Measurements from ENCODE around the gene TDRD12.
"Not testable (repeated sequence)": the region's sequence is repeated elsewhere in the genome, so short reads cannot be mapped to it uniquely, and the experiment has no call there.

TDRD12 gene

GRCh38 chr19:32688311-32688710, 31.3 kb upstream of the TDRD12 start:
- no peak for TF ChIP-seq Cebpa-rat (IDR thresholded peaks at IDR 0.05)
- H4K20me1 ChIP-seq, result no peaks in the 10 kb centered on the region; a peak in 2 of 22 replicates
- peaks cover 0 to 5% (median 4%) of the 10 kb centered on the region in 11 experiments; a peak in 18 of 22 replicates for H3K9me3 ChIP-seq (replicated peaks in 1 of 11)
- H3K9ac ChIP-seq, result no peak overlapping the region
- no peak overlapping the region for H3K4me3 ChIP-seq
- peaks cover 0 to 5% (median 2%) of the 10 kb centered on the region in 11 experiments; a peak in 11 of 22 replicates for H3K36me3 ChIP-seq
- peaks cover 29 to 43% (median 34%) of the 10 kb centered on the region in 10 experiments for H3K4me1 ChIP-seq
- no peaks in the 10 kb centered on the region for H3K27me3 ChIP-seq
- H3K4me2 ChIP-seq, result peak overlapping the region in 1 of 11 experiments; percentile 45; a peak in 2 of 22 replicates
- H3K27ac ChIP-seq, result no peak overlapping the region

GRCh38 chr19:32691291-32691951, 28.1 kb upstream of the TDRD12 start, which contains the start of gene NUDT19:
TSS of gene NUDT19 (plus strand) at chr19:32691821. CDS start at chr19:32691961, 140 bp downstream.
- H3K9me3 ChIP-seq (replicated peaks in 1 of 11), result peaks cover 0 to 35% (median 32%) of the 10 kb centered on the region in 11 experiments; a peak in 20 of 22 replicates
- peak within 1 kb of the TSS; percentile 71 to 86 (median 78) for H3K4me3 ChIP-seq
- H4K20me1 ChIP-seq, result peaks cover 0 to 28% (median 11%) of the 10 kb centered on the region in 11 experiments; a peak in 12 of 22 replicates
- peaks cover 4 to 34% (median 32%) of the 10 kb centered on the region in 11 experiments; a peak in 19 of 22 replicates for H3K36me3 ChIP-seq
- peak within 1 kb of the TSS; percentile 89 to 96 (median 94) for H3K9ac ChIP-seq
- H3K4me1 ChIP-seq, result peaks cover 43 to 74% (median 49%) of the 10 kb centered on the region in 10 experiments
- H3K27me3 ChIP-seq, result no peaks in the 10 kb centered on the region
- peak within 1 kb of the TSS; percentile 88 to 98 (median 93) for H3K4me2 ChIP-seq
- no peak for TF ChIP-seq Cebpa-rat (IDR thresholded peaks at IDR 0.05)
- peak within 1 kb of the TSS; percentile 84 to 97 (median 95) for H3K27ac ChIP-seq

GRCh38 chr19:32691952-32692726, 27.4 kb upstream of the TDRD12 start:
- H3K27ac ChIP-seq, result peak overlapping the region; percentile 84 to 97 (median 95)

GRCh38 chr19:32692727-32693061, 26.9 kb upstream of the TDRD12 start:
- H3K9me3 ChIP-seq (replicated peaks in 1 of 11), result peaks cover 0 to 48% (median 45%) of the 10 kb centered on the region in 11 experiments; a peak in 20 of 22 replicates
- H3K9ac ChIP-seq, result peak overlapping the region; percentile 89 to 96 (median 94)
- H3K4me3 ChIP-seq, result peak overlapping the region; percentile 71 to 86 (median 78)
- peaks cover 43 to 86% (median 49%) of the 10 kb centered on the region in 10 experiments for H3K4me1 ChIP-seq
- H3K27me3 ChIP-seq, result no peaks in the 10 kb centered on the region
- H3K4me2 ChIP-seq, result peak overlapping the region; percentile 88 to 98 (median 93)
- TF ChIP-seq Cebpa-rat (IDR thresholded peaks at IDR 0.05), result no peak
- H4K20me1 ChIP-seq, result peaks cover 0 to 40% (median 22%) of the 10 kb centered on the region in 11 experiments; a peak in 14 of 22 replicates
- peak overlapping the region; percentile 84 to 97 (median 95) for H3K27ac ChIP-seq
- peaks cover 3 to 47% (median 45%) of the 10 kb centered on the region in 11 experiments; a peak in 21 of 22 replicates for H3K36me3 ChIP-seq

More at GRCh38 chr19:32691952-32692726, 27.4 kb upstream of the TDRD12 start:
- H3K9ac ChIP-seq, result peak overlapping the region; percentile 89 to 96 (median 94)
- H3K36me3 ChIP-seq, result peaks cover 0 to 42% (median 39%) of the 10 kb centered on the region in 11 experiments; a peak in 20 of 22 replicates
- peaks cover 43 to 81% (median 49%) of the 10 kb centered on the region in 10 experiments for H3K4me1 ChIP-seq
- peak overlapping the region; percentile 88 to 98 (median 93) for H3K4me2 ChIP-seq
- H3K4me3 ChIP-seq, result peak overlapping the region; percentile 71 to 86 (median 78)
- peaks cover 0 to 35% (median 18%) of the 10 kb centered on the region in 11 experiments; a peak in 13 of 22 replicates for H4K20me1 ChIP-seq
- TF ChIP-seq Cebpa-rat (IDR thresholded peaks at IDR 0.05), result no peak
- H3K9me3 ChIP-seq (replicated peaks in 1 of 11), result peaks cover 0 to 42% (median 39%) of the 10 kb centered on the region in 11 experiments; a peak in 20 of 22 replicates
- H3K27me3 ChIP-seq, result no peaks in the 10 kb centered on the region

- H3K27me3 ChIP-seq, result not testable (repeated sequence)
- H3K27ac ChIP-seq, result peak overlapping the region; percentile 84 to 97 (median 95)
- peaks cover 43 to 85% (median 49%) of the 10 kb centered on the region in 10 experiments for H3K4me1 ChIP-seq
- H3K36me3 ChIP-seq, result peaks cover 10 to 55% (median 52%) of the 10 kb centered on the region in 11 experiments
- H3K4me3 ChIP-seq, result peak overlapping the region; percentile 71 to 86 (median 78)
- H4K20me1 ChIP-seq, result peaks cover 0 to 48% (median 24%) of the 10 kb centered on the region in 11 experiments; a peak in 14 of 22 replicates
- peak overlapping the region; percentile 88 to 98 (median 93) for H3K4me2 ChIP-seq
- H3K9ac ChIP-seq, result peak overlapping the region; percentile 89 to 96 (median 94)
- H3K9me3 ChIP-seq (replicated peaks in 1 of 11), result peaks cover 2 to 55% (median 52%) of the 10 kb centered on the region in 11 experiments
Observed at GRCh38 chr19:32693151-32694108, 26.1 kb upstream of the TDRD12 start.

- Histone ChIP-seq H3K4me1 (peaks cover 43 to 81% (median 49%) of the 10 kb centered on the region in 10 experiments), H3K9me3 (replicated peaks in 1 of 11) (peaks cover 11 to 64% (median 61%) of the 10 kb centered on the region in 11 experiments), H3K36me3 (peaks cover 19 to 63% (median 61%) of the 10 kb centered on the region in 11 experiments), H3K4me2 (peak overlapping the region; percentile 88 to 98 (median 93)), H3K9ac (peak overlapping the region in 2 of 11 experiments; percentile 6 to 32; a peak in 2 of 22 replicates), H4K20me1 (peaks cover 0 to 54% (median 26%) of the 10 kb centered on the region in 11 experiments; a peak in 14 of 22 replicates), H3K4me3 (peak overlapping the region; percentile 71 to 86 (median 78); a peak in 17 of 20 replicates)
- not testable (repeated sequence) for H3K27me3 ChIP-seq, H3K27ac ChIP-seq
Observed at GRCh38 chr19:32694316-32694715, 25.3 kb upstream of the TDRD12 start.

GRCh38 chr19:32694851-32695250, 24.7 kb upstream of the TDRD12 start:
- Histone ChIP-seq H3K4me1 (peaks cover 40 to 76% (median 45%) of the 10 kb centered on the region in 10 experiments), H3K9me3 (replicated peaks in 1 of 11) (peaks cover 16 to 69% (median 67%) of the 10 kb centered on the region in 11 experiments), H3K4me3 (peak overlapping the region in 3 of 10 experiments; percentile 12 to 86 (median 71); a peak in 5 of 20 replicates), H4K20me1 (peaks cover 0 to 54% (median 26%) of the 10 kb centered on the region in 11 experiments; a peak in 14 of 22 replicates), H3K36me3 (peaks cover 25 to 69% (median 67%) of the 10 kb centered on the region in 11 experiments), H3K9ac (peak overlapping the region in 1 of 11 experiments; percentile 49; a peak in 1 of 22 replicates), H3K4me2 (peak overlapping the region; percentile 88 to 98 (median 93); a peak in 17 of 22 replicates), H3K27ac (peak overlapping the region in 1 of 11 experiments; percentile 20; a peak in 1 of 22 replicates)
- not testable (repeated sequence) for H3K27me3 ChIP-seq

GRCh38 chr19:32695506-32695905, 24.1 kb upstream of the TDRD12 start:
- H3K27ac ChIP-seq, result peak overlapping the region in 2 of 11 experiments; percentile 45 to 49; a peak in 4 of 22 replicates
- peaks cover 31 to 75% (median 73%) of the 10 kb centered on the region in 11 experiments for H3K36me3 ChIP-seq
- H3K4me1 ChIP-seq, result peaks cover 33 to 69% (median 38%) of the 10 kb centered on the region in 10 experiments
- H3K4me2 ChIP-seq, result peak overlapping the region in 4 of 11 experiments; percentile 88 to 97 (median 92); a peak in 7 of 22 replicates
- peaks cover 0 to 57% (median 28%) of the 10 kb centered on the region in 11 experiments; a peak in 14 of 22 replicates for H4K20me1 ChIP-seq
- H3K4me3 ChIP-seq, result peak overlapping the region in 3 of 10 experiments; percentile 0 to 27 (median 12); a peak in 2 of 20 replicates
- peaks cover 23 to 76% (median 73%) of the 10 kb centered on the region in 11 experiments for H3K9me3 ChIP-seq (replicated peaks in 1 of 11)
- H3K27me3 ChIP-seq, result not testable (repeated sequence)
- peak overlapping the region in 1 of 11 experiments; percentile 49; a peak in 2 of 22 replicates for H3K9ac ChIP-seq

GRCh38 chr19:32696771-32697170, 22.8 kb upstream of the TDRD12 start:
- Histone ChIP-seq H3K27ac (peak overlapping the region in 2 of 11 experiments; percentile 45 to 49; a peak in 4 of 22 replicates), H3K4me1 (peaks cover 22 to 60% (median 27%) of the 10 kb centered on the region in 10 experiments), H3K4me3 (peak overlapping the region in 2 of 10 experiments; percentile 1 to 27; a peak in 1 of 20 replicates), H3K9me3 (replicated peaks in 1 of 11) (peaks cover 33 to 88% (median 86%) of the 10 kb centered on the region in 11 experiments), H3K9ac (peak overlapping the region in 1 of 11 experiments; percentile 45; a peak in 1 of 22 replicates), H4K20me1 (peaks cover 0 to 68% (median 38%) of the 10 kb centered on the region in 11 experiments; a peak in 15 of 22 replicates), H3K4me2 (peak overlapping the region in 3 of 11 experiments; percentile 88 to 93 (median 90); a peak in 6 of 22 replicates), H3K36me3 (peaks cover 44 to 88% (median 86%) of the 10 kb centered on the region in 11 experiments)
- H3K27me3 ChIP-seq, result not testable (repeated sequence)

GRCh38 chr19:32700129-32700528, 19.4 kb upstream of the TDRD12 start:
- not testable (repeated sequence) for H3K4me2 ChIP-seq, H3K9ac ChIP-seq, H3K4me3 ChIP-seq, H3K27ac ChIP-seq, H3K27me3 ChIP-seq
- H3K4me1 ChIP-seq, result peaks cover 0 to 36% (median 0%) of the 10 kb centered on the region in 10 experiments; a peak in 7 of 20 replicates
- H3K9me3 ChIP-seq (replicated peaks in 1 of 11), result peaks cover 65 to 100% (median 100%) of the 10 kb centered on the region in 11 experiments
- H4K20me1 ChIP-seq, result peaks cover 0 to 61% (median 38%) of the 10 kb centered on the region in 11 experiments; a peak in 15 of 22 replicates
- H3K36me3 ChIP-seq, result peaks cover 75 to 100% (median 100%) of the 10 kb centered on the region in 11 experiments
